Common myeloid progenitor, CD34-positive (primary cell): ENCODE results near the gene XPNPEP3.
A peak's percentile ranks its signal among the peaks of the same experiment; 100 is the strongest.

Experiments used
- CTCF ChIA-PET: fragments of 350-600 bp; sonication (Branson Sonifier 250); formaldehyde crosslinking; loops from one replicate; lab custom pipeline; 2021; ENCODE audit warnings: antibody characterized with exemption; lab: Charles Lee
- POLR2A ChIA-PET: fragments of 350-600 bp; sonication (Branson Sonifier 250); formaldehyde crosslinking; loops from one replicate; lab custom pipeline; 2021; ENCODE audit warnings: antibody characterized with exemption; lab: Charles Lee
- DNase-seq, 3 donors: peaks; one replicate each; pipeline versions ENCODE4 v3.0.0 to v3.0.0-alpha.2; 2013
- H3K27ac ChIP-seq, 2 experiments: 1 replicate in 1 of 2; 2 replicates in 1 of 2; pipeline ENCODE4 v1.7.0; 2013; ENCODE audit warnings: inconsistent platforms in 2 of 2, low read length in 2 of 2, mild to moderate bottlenecking in 2 of 2, low read depth in 1 of 2, moderate library complexity in 1 of 2; ENCODE audit not compliant: severe bottlenecking in 2 of 2, insufficient read depth in 1 of 2, poor library complexity in 1 of 2
- H3K27me3 ChIP-seq, 5 experiments: replicated peaks in 2 of 5; 1 replicate in 3 of 5; 2 replicates in 2 of 5; pipeline versions ENCODE4 v1.6.1 to v1.7.0; 2013; ENCODE audit warnings: low read length in 4 of 5, mild to moderate bottlenecking in 2 of 5, moderate library complexity in 2 of 5, inconsistent platforms in 1 of 5; ENCODE audit not compliant: insufficient read depth in 5 of 5, control insufficient read depth in 4 of 5
- H3K36me3 ChIP-seq, 4 experiments: 1 replicate in 2 of 4; 2 replicates in 2 of 4; pipeline versions ENCODE4 v1.6.1 to v1.7.0; 2013; ENCODE audit warnings: low read length in 3 of 4, control low read depth in 1 of 4, mild to moderate bottlenecking in 1 of 4; ENCODE audit not compliant: control insufficient read depth in 4 of 4, insufficient read depth in 4 of 4
- H3K4me1 ChIP-seq, 4 experiments: 1 replicate in 3 of 4; 2 replicates in 1 of 4; pipeline versions ENCODE4 v1.6.1 to v1.7.1; 2013; ENCODE audit warnings: low read length in 3 of 4, mild to moderate bottlenecking in 3 of 4, control low read depth in 1 of 4, inconsistent platforms in 1 of 4, moderate library complexity in 1 of 4; ENCODE audit not compliant: control insufficient read depth in 4 of 4, insufficient read depth in 4 of 4; ENCODE audit errors: control extremely low read depth in 1 of 4
- H3K4me3 ChIP-seq, 7 experiments: 1 replicate in 4 of 7; 2 replicates in 3 of 7; pipeline versions ENCODE4 v1.5.1 to v1.7.0; 2013; ENCODE audit warnings: mild to moderate bottlenecking in 7 of 7, low read length in 6 of 7, moderate library complexity in 6 of 7, inconsistent platforms in 2 of 7, low read depth in 2 of 7, control low read depth in 1 of 7; ENCODE audit not compliant: insufficient read depth in 4 of 7, control insufficient read depth in 1 of 7; ENCODE audit errors: extremely low read depth in 1 of 7
- H3K9me3 ChIP-seq, 5 experiments: 1 replicate in 4 of 5; 2 replicates in 1 of 5; pipeline versions ENCODE4 v1.6.1 to v1.7.1; 2013; ENCODE audit warnings: low read length in 4 of 5, mild to moderate bottlenecking in 2 of 5, inconsistent platforms in 1 of 5, low read depth in 1 of 5, moderate library complexity in 1 of 5; ENCODE audit not compliant: control insufficient read depth in 4 of 5, insufficient read depth in 2 of 5; ENCODE audit errors: control extremely low read depth in 1 of 5
- WGBS: methylation state at CpG from one replicate; pipeline ENCODE4 v1.1.5; 2013; ENCODE audit not compliant: insufficient coverage; 5-methylcytosine and 5-hydroxymethylcytosine counted together

Gene XPNPEP3

DNA sequence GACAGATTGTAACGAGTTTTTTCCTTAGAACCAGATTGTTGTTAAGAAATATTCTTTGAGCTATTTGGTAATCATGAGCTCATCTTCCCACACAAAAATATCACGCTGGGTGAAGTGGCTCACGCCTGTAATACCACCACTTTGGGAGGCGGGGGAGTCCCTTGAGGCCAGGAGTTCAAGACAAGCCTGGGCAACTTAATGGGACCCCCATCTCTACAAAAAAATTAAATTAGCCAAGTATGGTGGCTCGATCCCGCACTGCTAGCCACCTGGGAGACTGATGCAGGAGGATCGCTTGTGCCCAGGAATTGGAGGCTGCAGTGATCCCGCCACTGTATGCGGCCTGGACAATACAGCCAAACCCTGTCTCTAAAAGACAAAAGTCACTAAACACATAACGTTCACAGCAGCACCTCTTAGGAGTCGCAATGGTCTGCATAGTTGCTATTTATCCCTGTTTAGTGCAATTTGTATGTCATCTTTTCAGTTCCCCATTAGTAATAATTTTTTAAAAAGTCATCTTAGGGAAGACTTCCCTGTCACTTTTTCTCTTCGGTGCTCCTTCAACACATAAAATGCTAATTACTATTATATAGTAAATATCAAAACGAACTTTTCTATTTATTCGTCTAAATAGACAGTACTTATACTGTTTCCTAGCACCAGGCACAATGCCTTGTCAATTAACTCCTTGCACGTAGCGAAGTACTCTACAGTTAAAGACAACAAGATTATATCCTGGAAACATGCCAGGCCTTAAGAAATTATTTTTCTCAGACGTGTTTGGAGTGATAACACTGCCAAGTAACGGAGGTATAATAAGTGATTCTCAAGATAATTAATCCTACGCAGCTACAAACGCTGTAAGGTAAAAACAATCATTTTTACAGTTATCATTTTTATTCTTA is 1.6 kb upstream of the XPNPEP3 start:
- H3K4me1 ChIP-seq = peaks cover 15 to 39% (median 26%) of the 10 kb centered on the region in 4 experiments
- peaks cover 0 to 5% (median 3%) of the 10 kb centered on the region in 4 experiments for H3K36me3 ChIP-seq
- H3K9me3 ChIP-seq = no peaks in the 10 kb centered on the region
- H3K27ac ChIP-seq = peak overlapping the region; percentile 98 to 99
- POLR2A ChIA-PET = interaction anchor here (0.7 kb wide), 1 partner anchor 19 kb away, joined by 3 read pairs; no protein-coding TSS in a partner anchor
- H3K27me3 ChIP-seq = no peaks in the 10 kb centered on the region
- WGBS = 100% methylated on average over 6 of the region's 20 CpGs
- H3K4me3 ChIP-seq = peak overlapping the region in 6 of 7 experiments; percentile 93 to 99 (median 96)
- peak; percentile 26 to 59 (median 45) for DNase-seq
- CTCF ChIA-PET = interaction anchor here (0.9 to 1.3 kb wide), 4 partner anchors 9 to 43 kb away, joined by 3 to 7 read pairs (median 4); no protein-coding TSS in a partner anchor

DNA sequence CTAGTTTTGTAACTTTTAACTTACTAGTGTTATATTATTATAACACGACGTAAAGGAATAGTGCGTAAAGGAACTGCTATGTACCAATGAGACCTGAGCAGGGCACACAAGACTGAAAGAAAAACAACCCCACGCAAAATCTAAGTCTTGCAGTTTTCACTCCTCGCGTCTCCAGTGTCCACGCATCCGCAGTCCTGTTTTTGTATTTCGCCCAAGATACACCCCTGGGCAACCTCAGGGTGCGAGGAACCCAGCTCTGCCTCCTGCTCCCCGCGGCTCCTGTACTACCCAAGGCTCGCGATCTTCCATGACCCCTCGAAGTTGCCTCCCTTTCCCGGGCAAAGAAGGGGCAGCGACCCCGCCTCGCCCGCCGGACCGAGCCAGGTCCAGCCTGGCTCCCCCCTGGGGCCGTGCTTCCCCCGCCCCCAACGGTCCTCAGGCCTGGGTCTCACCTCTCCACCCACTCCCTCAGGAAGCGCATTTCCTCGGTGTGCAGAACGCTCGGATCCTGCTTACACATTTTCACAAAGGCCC is 902 bp upstream of the XPNPEP3 start:
- CTCF ChIA-PET = interaction anchor here (0.9 to 2.6 kb wide), 4 partner anchors 10 to 46 kb away, joined by 3 to 7 read pairs (median 4); partner anchors contain the start of gene SLC25A17
- DNase-seq = peak; percentile 28 to 71 (median 68)
- 0% methylated on average over 8 of the region's 29 CpGs for WGBS
- POLR2A ChIA-PET = no interaction called here
- Histone ChIP-seq H3K4me3 (peak overlapping the region; percentile 48 to 99 (median 94)), H3K9me3 (no peaks in the 10 kb centered on the region), H3K4me1 (peaks cover 15 to 39% (median 26%) of the 10 kb centered on the region in 4 experiments), H3K36me3 (peaks cover under 1 to 8% (median 6%) of the 10 kb centered on the region in 4 experiments), H3K27ac (peak overlapping the region; percentile 98 to 99), H3K27me3 (no peaks in the 10 kb centered on the region)

DNA sequence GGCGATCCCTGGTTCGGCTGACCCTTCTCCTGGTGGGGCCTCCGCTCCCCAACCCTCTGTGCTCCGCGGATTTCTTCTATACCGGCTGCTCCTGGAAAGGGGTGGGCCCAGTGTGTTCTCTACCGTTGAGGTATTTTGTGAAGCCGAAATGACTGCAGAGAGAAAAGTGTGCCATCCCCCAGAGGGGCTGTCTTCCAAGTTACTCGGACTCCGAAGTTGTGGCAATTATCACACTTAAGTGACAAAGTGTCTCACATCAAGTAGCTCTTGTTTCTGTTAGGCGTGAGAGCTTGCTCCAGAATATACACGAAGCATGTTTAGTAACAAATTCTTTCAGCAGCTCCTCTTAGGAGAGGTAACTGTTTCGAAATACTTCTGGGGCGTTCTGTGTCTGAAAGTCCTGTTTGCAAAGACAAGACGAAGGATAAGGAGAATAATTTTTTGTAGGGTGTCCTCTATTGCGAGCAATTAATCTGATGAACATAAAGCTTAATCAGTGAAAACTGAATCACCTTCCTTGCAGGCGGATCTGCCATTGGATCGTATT is 434 bp downstream of the XPNPEP3 start:
- WGBS = 15% methylated on average over 13 of the region's 18 CpGs
- peak overlapping the region; percentile 98 to 99 for H3K27ac ChIP-seq
- POLR2A ChIA-PET = interaction anchor here (0.6 to 0.9 kb wide), 3 partner anchors 11 to 220 kb away, joined by 3 read pairs; partner anchors contain the start of gene MRTFA
- no peaks in the 10 kb centered on the region for H3K9me3 ChIP-seq
- CTCF ChIA-PET = interaction anchor here (0.7 to 2.6 kb wide), 9 partner anchors 10 to 1408 kb away, joined by 3 to 7 read pairs (median 3); partner anchors contain the start of gene SLC25A17
- H3K27me3 ChIP-seq = no peaks in the 10 kb centered on the region
- peak overlapping the region; percentile 87 to 99 (median 94) for H3K4me3 ChIP-seq
- peaks cover 5 to 18% (median 8%) of the 10 kb centered on the region in 4 experiments for H3K36me3 ChIP-seq
- H3K4me1 ChIP-seq = peaks cover 15 to 39% (median 26%) of the 10 kb centered on the region in 4 experiments
- no peak for DNase-seq

DNA sequence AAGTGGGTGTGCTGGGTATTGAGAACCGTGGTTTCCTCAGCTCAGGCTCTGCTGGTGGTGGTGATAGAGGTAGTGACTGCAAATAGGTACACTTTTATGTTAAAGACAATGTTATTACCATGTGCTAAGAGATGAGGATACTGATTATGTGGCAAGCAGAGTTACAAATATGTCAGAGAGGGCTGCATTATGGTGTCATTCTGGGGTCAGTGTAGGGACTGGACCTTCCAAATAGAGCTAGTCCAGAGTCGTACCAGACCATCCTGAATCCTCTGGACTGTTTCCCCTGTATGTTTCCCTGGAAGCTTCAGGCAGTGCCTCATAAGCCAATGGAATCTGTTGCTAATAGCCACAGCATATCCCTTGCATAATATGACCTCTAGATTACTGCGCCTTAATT is 5.1 kb downstream of the XPNPEP3 start, which contains the start of gene DNAJB7:
Gene DNAJB7, minus strand, starts transcription at position 101 of the 400 bp plus-strand sequence. CDS start 119 bp downstream, outside the sequence.
- Histone ChIP-seq H3K4me3 (no peak within 1 kb of the TSS), H3K27ac (no peak within 1 kb of the TSS), H3K4me1 (peaks cover 6 to 17% (median 11%) of the 10 kb centered on the region in 4 experiments), H3K9me3 (no peaks in the 10 kb centered on the region), H3K27me3 (no peaks in the 10 kb centered on the region), H3K36me3 (peaks cover 3 to 15% (median 7%) of the 10 kb centered on the region in 4 experiments)
- POLR2A ChIA-PET = no interaction called here
- 92% methylated on average over 2 of the region's 3 CpGs for WGBS
- DNase-seq = no peak
- CTCF ChIA-PET = interaction anchor here (0.9 to 1.3 kb wide), 2 partner anchors 9 to 37 kb away, joined by 3 to 5 read pairs; no protein-coding TSS in a partner anchor

DNA sequence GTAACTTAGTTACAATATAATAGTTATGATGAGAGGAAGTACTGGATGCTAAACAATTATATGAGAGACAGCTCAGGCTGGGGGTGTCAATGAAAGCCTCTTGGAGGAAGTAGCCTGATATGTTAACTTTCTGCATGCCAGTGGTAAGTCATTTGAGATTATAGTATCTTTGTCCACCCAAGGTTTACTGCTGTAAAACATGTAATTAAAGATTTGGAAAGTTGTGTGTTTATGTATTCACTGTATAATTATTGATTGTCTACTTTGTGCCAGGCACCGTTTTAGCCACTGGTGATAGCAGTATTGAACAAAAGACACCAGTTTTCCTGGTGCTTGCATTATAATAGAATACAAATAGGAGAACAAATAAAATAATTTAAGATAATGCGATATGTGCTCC is 5.6 kb downstream of the XPNPEP3 start:
- ChIA-PET POLR2A (no interaction called here), CTCF (interaction anchor here (0.9 to 1.3 kb wide), 2 partner anchors 9 to 37 kb away, joined by 3 to 5 read pairs; no protein-coding TSS in a partner anchor)
- no peak overlapping the region for H3K27ac ChIP-seq
- no peak for DNase-seq
- H3K4me3 ChIP-seq = no peak overlapping the region
- H3K9me3 ChIP-seq = no peaks in the 10 kb centered on the region
- no peaks in the 10 kb centered on the region for H3K27me3 ChIP-seq
- peaks cover 3 to 15% (median 7%) of the 10 kb centered on the region in 4 experiments for H3K36me3 ChIP-seq
- peaks cover 4 to 15% (median 9%) of the 10 kb centered on the region in 4 experiments for H3K4me1 ChIP-seq
- 100% methylated on average over 1 of the region's 2 CpGs for WGBS

DNA sequence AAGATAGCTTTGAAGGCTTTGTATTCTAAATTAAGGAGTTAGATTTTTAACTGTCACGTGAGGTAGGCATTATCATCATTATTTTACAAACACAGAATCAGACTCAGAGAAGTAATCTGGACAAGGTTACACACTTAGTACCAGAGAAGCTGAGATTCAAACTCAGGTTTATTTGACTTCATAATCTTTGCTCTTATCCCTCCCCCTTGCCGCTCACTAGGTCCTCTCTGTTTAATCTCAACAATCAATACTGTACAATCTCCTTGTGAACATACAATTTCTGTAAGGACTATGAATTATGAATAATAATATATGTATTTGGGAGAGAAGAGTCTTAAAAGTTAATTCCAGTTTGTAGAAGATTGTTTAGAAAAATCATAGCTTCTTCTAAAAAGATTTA is 10.2 kb downstream of the XPNPEP3 start:
- H3K4me1 ChIP-seq = peaks cover 0 to 7% (median 3%) of the 10 kb centered on the region in 4 experiments
- H3K9me3 ChIP-seq = no peaks in the 10 kb centered on the region
- no peak for DNase-seq
- ChIA-PET CTCF (interaction anchor here (1.0 to 1.7 kb wide), 3 partner anchors 9 to 10 kb away, joined by 3 to 6 read pairs (median 4); partner anchors contain the start of genes ST13 and XPNPEP3), POLR2A (interaction anchor here (0.6 kb wide), 1 partner anchor 26 kb away, joined by 4 read pairs; no protein-coding TSS in a partner anchor)
- H3K27me3 ChIP-seq = no peaks in the 10 kb centered on the region
- WGBS = no CpG with 5 or more reads among the region's 2 CpGs
- H3K27ac ChIP-seq = no peak overlapping the region
- peaks cover 0 to 12% (median under 1%) of the 10 kb centered on the region in 4 experiments for H3K36me3 ChIP-seq
- no peak overlapping the region for H3K4me3 ChIP-seq
